ENCODE results near the gene MAPK11. TPM values are rescaled to one million over a fixed set of nuclear protein-coding genes. Genes with fewer than 3 reads are reported as not detected.

Gene MAPK11
- total and polyA plus RNA-seq, 10 of the 15 experiments (the other 5 are each of a cell fraction or from before 2014, with no cell fraction given): 0.05 to 12.8 (median 3.7) TPM

DNA sequence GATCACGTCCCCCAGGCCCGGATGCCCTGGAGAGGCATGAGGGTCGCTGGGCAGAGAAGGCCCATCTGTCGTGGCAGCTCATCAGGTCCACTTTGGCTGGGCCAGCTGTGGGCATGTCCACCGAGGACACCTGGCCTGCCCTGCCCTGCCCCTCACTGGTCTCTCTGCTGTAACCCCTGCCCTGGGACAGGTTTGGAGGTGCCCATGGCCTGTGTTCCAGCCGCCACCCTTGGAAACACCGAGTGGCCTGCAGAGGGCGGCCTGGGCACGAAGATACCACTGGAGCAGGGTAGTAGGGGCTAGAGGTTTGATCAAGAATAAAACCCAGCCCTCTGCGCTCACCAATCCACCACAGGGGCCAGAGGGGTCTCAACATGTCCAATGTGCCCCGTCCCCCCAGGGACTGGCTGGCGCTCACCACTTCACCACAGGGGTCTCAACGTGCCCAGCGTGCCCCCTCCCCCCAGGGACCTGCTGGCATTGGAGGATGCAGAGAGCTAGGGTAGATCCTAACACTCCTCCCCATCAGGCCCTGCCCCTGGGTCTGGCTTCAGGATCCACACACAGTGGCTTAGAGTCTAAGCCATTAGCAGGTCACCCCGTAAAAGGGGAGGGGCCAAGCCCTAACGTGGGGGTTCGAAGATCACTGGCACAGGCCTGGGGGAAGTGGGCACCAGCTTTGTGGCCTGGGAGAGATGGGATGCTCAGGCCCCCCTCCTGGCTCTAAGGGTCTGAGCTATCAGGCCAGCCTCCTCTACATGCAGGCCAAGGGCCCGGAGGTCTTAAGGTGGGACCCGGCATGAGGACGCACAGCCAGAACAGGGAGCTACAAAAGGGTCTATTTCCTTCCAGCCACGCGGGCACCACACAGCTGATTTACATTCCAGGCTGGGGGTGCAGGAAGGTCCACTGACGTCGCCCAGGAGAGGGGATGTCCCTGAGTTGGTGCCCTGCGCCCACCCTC is 17.8 kb downstream of the MAPK11 start:
- Histone ChIP-seq H3K27me3 (replicated peaks in 1 of 2; ENCODE audit: control insufficient read depth in 2 of 2, insufficient read depth in 2 of 2, low read length in 1 of 2) (no peaks in the 10 kb centered on the region), H3K27ac (ENCODE audit: control insufficient read depth, insufficient read depth) (no peak overlapping the region), H4K20me1 (ENCODE audit: control insufficient read depth, insufficient read depth) (no peaks in the 10 kb centered on the region), H3K4me2 (ENCODE audit: control insufficient read depth, insufficient read depth) (peak overlapping the region; percentile 98; the same call in 1 of the 2 replicates), H3K9me3 (replicated peaks; ENCODE audit: control insufficient read depth, insufficient read depth, low read length) (no peaks in the 10 kb centered on the region), H3K4me3 (no peak overlapping the region), H3K36me3 (ENCODE audit: control insufficient read depth in 2 of 2, insufficient read depth in 2 of 2, low read length in 1 of 2) (peaks cover 0 to 5% of the 10 kb centered on the region in 2 experiments; a peak in 2 of 4 replicates), H3K79me2 (ENCODE audit: control insufficient read depth, insufficient read depth, low read length) (peaks cover 9% of the 10 kb centered on the region), H3K9ac (ENCODE audit: control insufficient read depth, insufficient read depth, low read length) (no peak overlapping the region), H3K4me1 (ENCODE audit: control insufficient read depth, insufficient read depth, low read length) (peaks cover 22% of the 10 kb centered on the region), H2AFZ (ENCODE audit: control insufficient read depth, low read depth, low read length) (no peak overlapping the region)
- SMC1A ChIA-PET (ENCODE audit: uncharacterized antibody, unreplicated experiment): interaction anchor here (1.0 to 1.9 kb wide), 6 partner anchors 11 to 106 kb away, joined by 3 to 5 read pairs (median 3); no protein-coding TSS in a partner anchor
- RAD21 ChIA-PET (ENCODE audit: unreplicated experiment): interaction anchor here (0.6 to 3.3 kb wide), 9 partner anchors 9 to 256 kb away, joined by 3 to 26 read pairs (median 3); partner anchors contain the start of genes LMF2, MAPK12 and NCAPH2
- DNase-seq (ENCODE audit: low read depth, low spot score) (no peak), FAIRE-seq (no peak), ATAC-seq (peak; percentile 78)
- in situ Hi-C loops (cut with MboI) (loop anchor here (10.0 kb wide), 2 partner anchors 242 to 362 kb away; no protein-coding TSS in a partner anchor), intact Hi-C loops (cut with micrococcal nuclease; ENCODE audit: unreplicated experiment) (loop anchor here (1.0 to 5.0 kb wide), 3 partner anchors 90 to 440 kb away; no protein-coding TSS in a partner anchor)
- POLR2A ChIA-PET: interaction anchor here (0.6 to 2.7 kb wide), 4 partner anchors 9 to 369 kb away, joined by 3 to 15 read pairs (median 5); partner anchors contain the start of gene MAPK12
- 39% methylated on average over 24 of the region's 25 CpGs for WGBS (ENCODE audit: insufficient coverage, insufficient replicate concordance, low lambda C conversion rate, missing lambda C conversion rate)
- CTCF ChIA-PET: interaction anchor here (0.6 to 3.0 kb wide), 14 partner anchors 9 to 369 kb away, joined by 3 to 20 read pairs (median 4); partner anchors contain the start of gene MAPK12
- BruUV-seq (replicated peaks): no TSS peak
- TF ChIP-seq SRF (IDR thresholded peaks at IDR 0.05; ENCODE audit: low read depth in 2 of 2, low read length in 2 of 2) (no peak), HDAC2 (IDR thresholded peaks at IDR 0.05) (no peak), SUZ12 (IDR thresholded peaks at IDR 0.05; ENCODE audit: unreplicated experiment) (no peak), KLF5 (IDR thresholded peaks at IDR 0.05; ENCODE audit: partially characterized antibody) (no peak), NBN (IDR thresholded peaks at IDR 0.05) (no peak), RAD21 (IDR thresholded peaks at IDR 0.05; ENCODE audit: insufficient read depth, low read depth, low read length) (peak; percentile 73), YY1 (IDR thresholded peaks at IDR 0.05; ENCODE audit: low read depth, low read length) (peak; percentile 30; the same call in 1 of the 2 replicates), SMC3 (IDR thresholded peaks at IDR 0.05; ENCODE audit: borderline replicate concordance, low read length) (peak; percentile 68), MYB (IDR thresholded peaks at IDR 0.05; ENCODE audit: borderline replicate concordance, low read depth, low read length) (no peak), FOXK2 (IDR thresholded peaks at IDR 0.05) (peak; percentile 56), SMARCA5 (IDR thresholded peaks at IDR 0.05) (no peak), SPI1 (IDR thresholded peaks at IDR 0.05; ENCODE audit: borderline replicate concordance, insufficient read depth, low read depth, low read length) (no peak), JUNB (IDR thresholded peaks at IDR 0.05) (no peak)
- TF ChIP-seq, protein P1, sequence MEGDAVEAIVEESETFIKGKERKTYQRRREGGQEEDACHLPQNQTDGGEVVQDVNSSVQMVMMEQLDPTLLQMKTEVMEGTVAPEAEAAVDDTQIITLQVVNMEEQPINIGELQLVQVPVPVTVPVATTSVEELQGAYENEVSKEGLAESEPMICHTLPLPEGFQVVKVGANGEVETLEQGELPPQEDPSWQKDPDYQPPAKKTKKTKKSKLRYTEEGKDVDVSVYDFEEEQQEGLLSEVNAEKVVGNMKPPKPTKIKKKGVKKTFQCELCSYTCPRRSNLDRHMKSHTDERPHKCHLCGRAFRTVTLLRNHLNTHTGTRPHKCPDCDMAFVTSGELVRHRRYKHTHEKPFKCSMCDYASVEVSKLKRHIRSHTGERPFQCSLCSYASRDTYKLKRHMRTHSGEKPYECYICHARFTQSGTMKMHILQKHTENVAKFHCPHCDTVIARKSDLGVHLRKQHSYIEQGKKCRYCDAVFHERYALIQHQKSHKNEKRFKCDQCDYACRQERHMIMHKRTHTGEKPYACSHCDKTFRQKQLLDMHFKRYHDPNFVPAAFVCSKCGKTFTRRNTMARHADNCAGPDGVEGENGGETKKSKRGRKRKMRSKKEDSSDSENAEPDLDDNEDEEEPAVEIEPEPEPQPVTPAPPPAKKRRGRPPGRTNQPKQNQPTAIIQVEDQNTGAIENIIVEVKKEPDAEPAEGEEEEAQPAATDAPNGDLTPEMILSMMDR (IDR thresholded peaks at IDR 0.05 in 2 of 3, conservative IDR thresholded peaks at IDR 0.05 in 1 of 3; ENCODE audit: control insufficient read depth in 2 of 3, extremely low read depth in 1 of 3, insufficient read depth in 1 of 3, low read depth in 3 of 3, low read length in 3 of 3): peak; percentile 70 to 82 (median 77)
- TF ChIP-seq, protein P2, sequence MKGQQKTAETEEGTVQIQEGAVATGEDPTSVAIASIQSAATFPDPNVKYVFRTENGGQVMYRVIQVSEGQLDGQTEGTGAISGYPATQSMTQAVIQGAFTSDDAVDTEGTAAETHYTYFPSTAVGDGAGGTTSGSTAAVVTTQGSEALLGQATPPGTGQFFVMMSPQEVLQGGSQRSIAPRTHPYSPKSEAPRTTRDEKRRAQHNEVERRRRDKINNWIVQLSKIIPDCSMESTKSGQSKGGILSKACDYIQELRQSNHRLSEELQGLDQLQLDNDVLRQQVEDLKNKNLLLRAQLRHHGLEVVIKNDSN (IDR thresholded peaks at IDR 0.05; ENCODE audit: borderline replicate concordance, extremely low read length, insufficient read depth, low read depth, low read length): no peak
- TF ChIP-seq, protein P3, sequence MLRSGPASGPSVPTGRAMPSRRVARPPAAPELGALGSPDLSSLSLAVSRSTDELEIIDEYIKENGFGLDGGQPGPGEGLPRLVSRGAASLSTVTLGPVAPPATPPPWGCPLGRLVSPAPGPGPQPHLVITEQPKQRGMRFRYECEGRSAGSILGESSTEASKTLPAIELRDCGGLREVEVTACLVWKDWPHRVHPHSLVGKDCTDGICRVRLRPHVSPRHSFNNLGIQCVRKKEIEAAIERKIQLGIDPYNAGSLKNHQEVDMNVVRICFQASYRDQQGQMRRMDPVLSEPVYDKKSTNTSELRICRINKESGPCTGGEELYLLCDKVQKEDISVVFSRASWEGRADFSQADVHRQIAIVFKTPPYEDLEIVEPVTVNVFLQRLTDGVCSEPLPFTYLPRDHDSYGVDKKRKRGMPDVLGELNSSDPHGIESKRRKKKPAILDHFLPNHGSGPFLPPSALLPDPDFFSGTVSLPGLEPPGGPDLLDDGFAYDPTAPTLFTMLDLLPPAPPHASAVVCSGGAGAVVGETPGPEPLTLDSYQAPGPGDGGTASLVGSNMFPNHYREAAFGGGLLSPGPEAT (IDR thresholded peaks at IDR 0.05; ENCODE audit: low read depth): no peak
- TF ChIP-seq, protein P4, sequence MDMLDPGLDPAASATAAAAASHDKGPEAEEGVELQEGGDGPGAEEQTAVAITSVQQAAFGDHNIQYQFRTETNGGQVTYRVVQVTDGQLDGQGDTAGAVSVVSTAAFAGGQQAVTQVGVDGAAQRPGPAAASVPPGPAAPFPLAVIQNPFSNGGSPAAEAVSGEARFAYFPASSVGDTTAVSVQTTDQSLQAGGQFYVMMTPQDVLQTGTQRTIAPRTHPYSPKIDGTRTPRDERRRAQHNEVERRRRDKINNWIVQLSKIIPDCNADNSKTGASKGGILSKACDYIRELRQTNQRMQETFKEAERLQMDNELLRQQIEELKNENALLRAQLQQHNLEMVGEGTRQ (IDR thresholded peaks at IDR 0.05; ENCODE audit: borderline replicate concordance, low read depth, low read length): no peak

All from GM12878 (cell line).